CMK (cell line): ENCODE measurements around the gene TRIM28.
"Not testable (repeated sequence)": the region's sequence is repeated elsewhere in the genome, so short reads cannot be mapped to it uniquely, and the experiment has no call there.

ENCODE experiments used
- DNase-seq: peaks from one replicate; pipeline ENCODE4 v3.0.0-alpha.2; 2010; ENCODE audit warnings: low read depth

TRIM28 gene

DNA sequence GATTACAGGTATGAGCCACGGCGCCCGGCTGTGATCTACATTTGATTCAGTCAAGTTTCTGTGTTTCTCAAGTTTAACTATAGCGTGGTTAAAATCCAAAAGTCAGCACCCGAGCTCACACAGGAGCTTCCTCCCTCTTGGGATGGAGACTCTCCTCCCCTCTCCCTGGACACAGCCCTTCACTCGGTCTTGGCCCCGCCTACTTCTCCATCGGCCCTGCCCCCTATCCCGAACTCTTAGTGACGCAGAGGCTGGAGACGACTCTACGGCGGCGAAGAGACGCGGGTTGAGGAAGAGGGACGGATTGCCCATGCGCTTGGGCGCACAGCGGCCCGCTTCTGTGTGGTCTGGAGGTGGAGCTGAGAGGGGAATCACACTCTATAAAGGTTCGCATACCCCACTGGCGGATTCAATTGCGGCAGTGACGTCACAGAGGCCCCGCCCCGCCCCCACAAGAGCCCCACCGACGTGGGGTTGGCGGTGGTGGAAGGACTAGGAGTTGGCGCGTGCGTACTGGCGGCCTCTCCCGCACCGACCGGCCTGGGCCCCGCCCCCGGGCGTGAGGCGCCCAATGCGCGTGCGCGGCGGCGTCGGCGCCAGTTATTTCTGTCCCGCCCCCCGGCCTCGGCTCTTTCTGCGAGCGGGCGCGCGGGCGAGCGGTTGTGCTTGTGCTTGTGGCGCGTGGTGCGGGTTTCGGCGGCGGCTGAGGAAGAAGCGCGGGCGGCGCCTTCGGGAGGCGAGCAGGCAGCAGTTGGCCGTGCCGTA, at the start of gene TRIM28:
TRIM28 (plus strand) TSS at position 239 of the 765 bp plus-strand sequence. CDS start 694 bp downstream, outside the sequence.
- DNase-seq: peak; percentile 99

DNA sequence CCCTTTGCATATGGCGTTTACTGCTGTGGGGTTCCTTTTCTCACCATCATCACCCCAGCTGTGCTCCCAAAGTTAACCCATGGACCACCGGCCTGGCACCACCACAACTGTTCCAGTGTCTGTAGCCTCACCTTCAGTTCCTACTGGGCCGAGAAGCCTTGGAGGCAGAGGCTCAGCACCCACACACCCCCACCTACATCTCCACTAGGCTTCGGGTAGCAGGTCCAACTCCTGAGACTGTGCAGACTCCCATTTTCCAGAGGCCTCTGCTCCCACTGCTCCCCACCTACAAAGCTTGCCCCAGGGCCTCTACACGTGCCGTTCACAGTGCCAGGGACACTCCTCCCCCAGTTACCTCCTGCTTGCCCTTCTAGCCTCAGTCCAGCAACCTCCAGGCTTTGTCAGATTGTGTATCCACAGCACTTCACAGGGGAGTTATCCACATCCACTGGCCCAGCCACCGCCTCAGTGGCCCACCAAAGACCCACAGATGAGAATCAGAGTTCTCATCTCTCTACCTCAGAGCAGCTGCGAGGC, 46.2 kb upstream of the TRIM28 start:
- DNase-seq: no peak

- no peak for DNase-seq
These were observed 45.4 kb upstream of the TRIM28 start for GRCh38 chr19:58498316-58499020.

GRCh38 chr19:58499021-58499927, 44.6 kb upstream of the TRIM28 start:
- DNase-seq: peak; percentile 99

DNA sequence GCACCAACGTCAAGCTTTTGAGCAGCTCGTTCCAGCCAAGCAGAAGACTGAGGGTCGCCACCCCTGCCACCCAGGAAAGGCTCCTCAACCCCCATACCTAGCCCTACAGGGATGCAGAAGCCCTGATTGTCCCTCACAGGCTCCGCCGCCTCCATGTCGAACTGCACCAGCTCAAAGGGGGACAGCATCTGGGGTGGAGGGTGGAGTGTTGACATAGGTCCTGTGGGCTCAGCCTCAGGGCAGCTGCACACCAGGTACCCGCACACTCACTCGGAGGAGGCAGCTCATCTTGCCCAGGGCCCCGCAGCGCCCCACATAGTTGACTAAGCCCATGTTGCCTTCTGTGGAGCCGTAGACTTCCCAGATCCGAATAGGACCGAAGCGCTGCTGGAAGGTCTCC, 43.6 kb upstream of the TRIM28 start:
- DNase-seq: no peak

DNA sequence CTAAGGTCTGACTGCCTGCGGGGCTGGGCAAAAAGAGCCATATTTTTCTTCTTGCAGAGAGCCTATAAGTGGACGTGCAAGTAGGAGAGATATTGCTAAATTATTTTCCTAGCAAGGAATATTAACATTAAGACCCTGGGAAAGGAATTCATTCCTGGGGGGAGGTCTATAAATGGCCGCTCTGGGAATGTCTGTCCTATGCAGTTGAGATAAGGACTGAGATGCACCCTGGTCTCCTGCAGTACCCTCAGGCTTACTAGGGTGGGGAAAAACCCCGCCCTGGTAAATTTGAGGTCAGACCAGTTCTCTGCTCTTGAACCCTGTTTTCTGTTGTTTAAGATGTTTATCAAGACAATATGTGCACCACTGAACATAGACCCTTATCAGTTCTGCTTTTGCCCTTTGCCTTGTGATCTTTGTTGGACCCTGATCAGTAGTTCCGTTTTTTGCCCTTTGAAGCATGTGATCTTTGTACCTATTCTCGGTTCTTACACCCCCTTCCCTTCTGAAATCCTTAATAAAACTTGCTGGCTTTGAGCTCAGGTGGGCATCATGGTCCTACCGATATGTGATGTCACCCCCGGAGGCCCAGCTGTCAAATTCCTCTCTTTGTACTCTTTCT, 36.2 kb upstream of the TRIM28 start:
- not testable (repeated sequence) for DNase-seq

DNA sequence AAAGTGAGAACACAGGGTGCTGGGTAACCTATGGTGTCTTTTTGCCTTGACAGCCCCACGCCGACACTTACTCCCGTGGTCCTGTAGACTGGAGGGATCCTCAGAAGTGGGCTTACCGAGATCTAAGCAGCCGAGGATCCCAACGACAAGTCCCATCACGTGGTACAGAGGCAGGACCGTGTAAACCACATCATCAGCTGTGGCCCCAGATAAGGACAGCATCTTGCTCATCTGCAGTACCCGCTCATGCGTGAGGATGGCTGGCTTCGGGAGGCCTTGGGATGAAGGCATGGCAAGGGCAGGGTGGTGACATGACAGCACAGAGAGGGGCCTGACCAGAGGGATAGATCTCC, 34.2 kb upstream of the TRIM28 start:
- DNase-seq: peak; percentile 98

- no peak for DNase-seq
These were observed 33.6 kb upstream of the TRIM28 start for GRCh38 chr19:58510084-58510862.

- DNase-seq: no peak
These were observed 32.3 kb upstream of the TRIM28 start, which contains the start of gene SLC27A5 for GRCh38 chr19:58511353-58512208. Gene SLC27A5 (minus strand): TSS chr19:58511992. CDS start chr19:58511955, 37 bp downstream.

- DNase-seq: no peak
These were observed 30.6 kb upstream of the TRIM28 start for GRCh38 chr19:58513213-58513693.

GRCh38 chr19:58513694-58514563, 29.9 kb upstream of the TRIM28 start:
- DNase-seq: peak; percentile 99

DNA sequence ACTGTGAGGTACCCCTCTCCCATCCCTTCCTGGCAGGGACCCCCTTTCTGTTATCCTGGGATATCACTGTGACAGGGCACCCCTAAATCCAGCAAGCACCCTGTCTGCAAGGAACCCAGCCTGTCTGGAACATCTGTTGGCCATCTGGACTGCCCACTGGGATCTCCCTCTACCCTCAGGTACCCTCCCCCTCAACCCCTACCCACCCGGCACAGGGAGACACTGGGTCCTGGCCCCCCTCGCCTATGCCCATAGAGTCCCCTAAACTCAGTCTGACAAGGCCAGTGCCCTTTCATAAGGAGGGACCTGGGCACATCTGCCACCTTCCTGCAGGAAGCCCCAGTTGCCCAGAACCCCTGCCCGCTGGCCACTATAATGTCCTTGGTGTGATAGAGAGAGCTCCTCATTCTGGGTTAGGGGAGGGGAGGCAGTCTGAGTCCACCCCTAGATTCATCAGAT, 29.3 kb upstream of the TRIM28 start:
- DNase-seq: no peak

DNA sequence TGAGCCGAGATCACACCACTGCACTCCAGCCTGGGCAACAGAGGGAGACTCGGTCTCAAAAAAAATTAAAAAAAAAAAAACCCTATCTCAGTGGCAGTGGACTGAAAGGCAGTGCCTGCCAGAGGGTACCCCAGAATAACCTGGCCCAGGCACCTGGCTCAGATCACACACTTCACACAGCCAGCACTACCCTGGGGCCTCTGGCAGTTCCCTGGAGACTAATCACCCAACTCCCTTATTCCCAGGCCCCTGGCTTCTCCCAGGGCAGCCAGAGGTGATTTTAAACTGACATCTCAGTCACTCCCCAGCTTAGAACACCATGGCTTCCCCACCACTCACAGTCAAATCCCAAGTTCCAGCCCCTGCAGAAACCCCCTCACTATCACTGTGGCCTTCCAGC, 28.6 kb upstream of the TRIM28 start:
- DNase-seq: no peak

DNA sequence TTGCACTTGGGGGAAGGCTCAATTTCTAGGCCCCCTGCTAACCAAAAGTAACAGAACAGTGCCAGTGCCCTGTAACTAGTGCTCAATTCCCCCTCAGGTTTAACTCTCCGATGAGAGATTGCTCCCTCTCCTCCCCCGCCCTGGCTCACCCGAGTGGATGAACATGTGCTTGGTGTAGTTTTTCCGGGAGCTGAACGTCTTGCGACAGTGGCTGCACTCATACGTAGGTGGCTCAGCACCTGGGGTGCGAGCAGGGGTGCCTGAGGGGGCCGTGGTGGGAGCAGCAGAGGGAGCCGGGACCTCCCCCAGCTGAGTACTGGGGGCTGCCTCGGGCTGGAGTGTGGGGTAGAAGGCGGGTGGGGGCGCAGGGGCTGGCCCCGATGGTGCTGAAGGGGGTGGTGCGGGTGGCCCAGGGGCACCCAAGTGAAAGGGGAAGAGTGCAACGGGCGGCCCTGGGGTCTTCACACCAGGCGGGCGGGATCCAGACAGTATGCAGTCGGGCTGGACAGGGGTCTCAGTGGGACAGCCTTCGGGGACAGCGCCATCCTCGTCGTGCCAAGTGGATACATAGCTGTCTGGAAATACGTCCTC, 27.5 kb upstream of the TRIM28 start:
- no peak for DNase-seq

- DNase-seq: no peak
These were observed 26.7 kb upstream of the TRIM28 start for GRCh38 chr19:58516964-58517833.

GRCh38 chr19:58518256-58519086, 25.4 kb upstream of the TRIM28 start:
- no peak for DNase-seq

DNA sequence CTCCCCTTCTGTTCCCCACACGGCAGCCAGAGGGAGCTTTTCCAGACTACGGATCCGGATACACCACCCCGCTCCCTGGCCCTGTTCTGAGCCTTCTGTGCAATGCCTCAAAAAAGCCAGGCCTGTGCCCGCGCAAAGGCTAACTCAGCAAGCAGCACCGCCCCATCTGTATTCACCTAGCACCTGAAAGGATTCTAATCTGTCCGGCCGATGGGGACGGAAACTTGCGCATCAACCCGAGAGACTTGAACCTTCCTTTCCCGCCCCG, 24.8 kb upstream of the TRIM28 start:
- no peak for DNase-seq
